BJ (cell line): ENCODE results near the gene RPS6KL1. TPM values are rescaled to one million over a fixed set of nuclear protein-coding genes. Genes with fewer than 3 reads are reported as not detected.
A peak's percentile ranks its signal among the peaks of the same experiment; 100 is the strongest.

Experiments
- CTCF ChIA-PET: fragments of 350-600 bp; formaldehyde crosslinking; extraction: SDS; loops from one replicate; lab custom pipeline; 2021; ENCODE audit warnings: antibody characterized with exemption, inconsistent platforms; lab: Yijun Ruan, JAX
- POLR2A ChIA-PET: fragments of 300-600 bp; sonication (Branson Sonifier 250); formaldehyde crosslinking; extraction: SDS; loops from one replicate; lab custom pipeline; 2021; ENCODE audit warnings: antibody characterized with exemption; lab: Charles Lee
- DNase-seq: peaks from one replicate; pipeline ENCODE4 v3.0.0-alpha.2; 2011; ENCODE audit warnings: low read depth
- H3K27me3 ChIP-seq: 2 replicates; pipeline ENCODE4 v1.6.0; 2011; ENCODE audit warnings: low read length; ENCODE audit not compliant: control insufficient read depth, insufficient read depth
- H3K36me3 ChIP-seq: 2 replicates; pipeline ENCODE4 v1.5.1; 2011; ENCODE audit warnings: low read length; ENCODE audit not compliant: control insufficient read depth, insufficient read depth
- H3K4me3 ChIP-seq: 2 replicates; pipeline ENCODE4 v1.5.1; 2011; ENCODE audit warnings: low read depth, mild to moderate bottlenecking, control low read depth, low read length
- CTCF ChIP-seq: IDR thresholded peaks from 2 replicates; pipeline ENCODE4 v1.5.1; 2011; ENCODE audit warnings: low read depth, mild to moderate bottlenecking, control low read depth, inconsistent platforms, low read length, moderate library complexity; ENCODE audit not compliant: insufficient read depth
- polyA plus RNA-seq: library from polyadenylated mRNA; depleted of rRNA; stranded (reverse); fragments of >200 nt; gene quantifications from 2 replicates; pipeline ENCODE4 v1.2.3, GENCODE V29; 2011

The RPS6KL1 gene
- polyA plus RNA-seq, 1 experiment: 2.8 TPM

GRCh38 chr14:74886001-74886400 lies 37.1 kb downstream of the RPS6KL1 start:
- CTCF ChIA-PET: interaction anchor here (0.8 to 21.7 kb wide), 5 partner anchors 11 to 203 kb away, joined by 3 to 195 read pairs (median 9); no protein-coding TSS in a partner anchor

GRCh38 chr14:74882103-74882920 lies 40.7 kb downstream of the RPS6KL1 start:
- Histone ChIP-seq H3K27me3 (no peaks in the 10 kb centered on the region), H3K36me3 (no peaks in the 10 kb centered on the region), H3K4me3 (peak overlapping the region; percentile 61)
- ChIA-PET POLR2A (no interaction called here), CTCF (interaction anchor here (1.0 to 21.7 kb wide), 7 partner anchors 14 to 270 kb away, joined by 3 to 195 read pairs (median 4); no protein-coding TSS in a partner anchor)
- no peak for DNase-seq
- TF ChIP-seq CTCF: no peak

More at GRCh38 chr14:74886001-74886400, 37.1 kb downstream of the RPS6KL1 start:
- no peak for TF ChIP-seq CTCF
- POLR2A ChIA-PET: no interaction called here
- peak; percentile 97 for DNase-seq
- Histone ChIP-seq H3K4me3 (no peak overlapping the region), H3K27me3 (no peaks in the 10 kb centered on the region), H3K36me3 (peaks cover 6% of the 10 kb centered on the region; the same call in 1 of the 2 replicates)

GRCh38 chr14:74881431-74882102 lies 41.5 kb downstream of the RPS6KL1 start, which contains the start of gene DLST:
Gene DLST, plus strand, starts transcription at chr14:74881916. Its CDS starts 38 bp downstream, at chr14:74881954.
- Histone ChIP-seq H3K36me3 (no peaks in the 10 kb centered on the region), H3K27me3 (no peaks in the 10 kb centered on the region), H3K4me3 (peak within 1 kb of the TSS; percentile 61)
- POLR2A ChIA-PET: no interaction called here
- no peak for TF ChIP-seq CTCF
- CTCF ChIA-PET: interaction anchor here (1.0 to 21.7 kb wide), 8 partner anchors 11 to 269 kb away, joined by 3 to 195 read pairs (median 8); no protein-coding TSS in a partner anchor
- no peak for DNase-seq

GRCh38 chr14:74879427-74880182 lies 43.5 kb downstream of the RPS6KL1 start:
- ChIA-PET CTCF (interaction anchor here (0.8 to 21.7 kb wide), 12 partner anchors 9 to 211 kb away, joined by 3 to 195 read pairs (median 6); no protein-coding TSS in a partner anchor), POLR2A (interaction anchor here (0.5 kb wide), 1 partner anchor 10 kb away, joined by 6 read pairs; no protein-coding TSS in a partner anchor)
- Histone ChIP-seq H3K4me3 (no peak overlapping the region), H3K36me3 (no peaks in the 10 kb centered on the region), H3K27me3 (no peaks in the 10 kb centered on the region)
- no peak for TF ChIP-seq CTCF
- no peak for DNase-seq
